Spleen (tissue), 11 donors: ENCODE measurements around the gene SPDYA. TPM values are rescaled to one million over a fixed set of nuclear protein-coding genes. Genes with fewer than 3 reads are reported as not detected.

Experiments used
- DNase-seq: peaks from one replicate; pipeline ENCODE4 v3.0.0-alpha.2; 2020
- H3K27ac ChIP-seq, 8 donors: fragments of 200-600 bp; sonication (generic) in 7 of 8; 1 replicate in 4 of 8; 2 replicates in 4 of 8; pipeline versions ENCODE4 v1.5.0 to v1.8.0; 2016 to 2021; ENCODE audit warnings: inconsistent platforms in 4 of 8, mild to moderate bottlenecking in 4 of 8, moderate library complexity in 1 of 8
- H3K27me3 ChIP-seq, 7 donors: fragments of 200-600 bp; sonication (generic) in 6 of 7; replicated peaks in 1 of 7; 1 replicate in 4 of 7; 2 replicates in 3 of 7; pipeline versions ENCODE4 v1.5.0 to v1.8.0; 2016 to 2021; ENCODE audit warnings: inconsistent platforms in 3 of 7, mild to moderate bottlenecking in 1 of 7
- H3K36me3 ChIP-seq, 6 donors: fragments of 200-600 bp; sonication (generic) in 5 of 6; 1 replicate in 4 of 6; 2 replicates in 2 of 6; pipeline versions ENCODE4 v1.5.0 to v1.8.0; 2016 to 2021; ENCODE audit warnings: inconsistent platforms in 2 of 6
- H3K4me1 ChIP-seq, 6 donors: fragments of 200-600 bp; sonication (generic) in 5 of 6; 1 replicate in 3 of 6; 2 replicates in 3 of 6; pipeline versions ENCODE4 v1.5.0 to v1.8.0; 2016 to 2021; ENCODE audit warnings: inconsistent platforms in 3 of 6
- H3K4me3 ChIP-seq, 8 donors: fragments of 200-600 bp; sonication (generic) in 7 of 8; 1 replicate in 4 of 8; 2 replicates in 4 of 8; pipeline versions ENCODE4 v1.5.0 to v1.8.0; 2016 to 2021; ENCODE audit warnings: inconsistent platforms in 4 of 8, mild to moderate bottlenecking in 4 of 8, moderate library complexity in 2 of 8
- H3K9me3 ChIP-seq, 8 donors: fragments of 200-600 bp; sonication (generic) in 7 of 8; 1 replicate in 4 of 8; 2 replicates in 4 of 8; pipeline versions ENCODE4 v1.5.0 to v1.8.0; 2016 to 2021; ENCODE audit warnings: inconsistent platforms in 4 of 8
- POLR2A ChIP-seq, 3 donors: fragments of 450-650 bp; IDR thresholded peaks; one replicate each; pipeline ENCODE4 v1.5.1; 2017; ENCODE audit warnings: antibody characterized with exemption in 3 of 3, mild to moderate bottlenecking in 1 of 3
- POLR2AphosphoS5 ChIP-seq, 3 donors: sonication (generic); formaldehyde crosslinking; IDR thresholded peaks; one replicate each; pipeline ENCODE4 v1.5.1; 2017; ENCODE audit warnings: antibody characterized with exemption in 3 of 3
- WGBS, 5 donors: extraction: QIAGEN DNeasy Blood & Tissue Kit in 3 of 5; methylation state at CpG; one replicate each; pipeline versions ENCODE4 v1.1.5 to v1.1.7; 2013 to 2018; 5-methylcytosine and 5-hydroxymethylcytosine counted together
- intact Hi-C: fragments of 100-400 bp; cut with DNase I; formaldehyde crosslinking; loops from one replicate; pipeline ENCODE4 v1.15.0; 2023; ENCODE audit warnings: low total_unique reads
- polyA plus RNA-seq, 3 donors: library from polyadenylated mRNA; stranded (reverse); fragments of 200-250 nt; gene quantifications; one replicate each; pipeline ENCODE4 v1.2.1, GENCODE V29; 2013
- total RNA-seq, 7 donors: library from RNA; depleted of rRNA in 3 of 7; stranded (reverse); fragments of >200 nt in 3 of 7; fragmentation: NEBNext Ultra II Directional in 4 of 7; extraction: Animal tissue kit (Norgen Biotek cat#: 25700) in 4 of 7; gene quantifications; one replicate each; pipeline versions ENCODE4 v1.1.0 to v1.2.1, GENCODE V29; 2016 to 2021
- TF ChIP-seq, protein P1 (sequence below), 11 experiments: fragments of 200-600 bp in 7 of 11; fragments of 450-650 bp in 4 of 11; sonication (generic) in 4 of 11; IDR thresholded peaks in 8 of 11; conservative IDR thresholded peaks in 3 of 11; 1 replicate in 7 of 11; 2 replicates in 4 of 11; pipeline versions ENCODE4 v1.4.0 to v1.8.0; 2016 to 2021; ENCODE audit warnings: antibody characterized with exemption in 11 of 11, inconsistent platforms in 4 of 11, mild to moderate bottlenecking in 1 of 11
- donor health status: healthy with polysubstance abuse.
- donor health status: DM: no; HTN: no; CAD: no; lungs with moderate emphysema.
- donor health status: DM: no; HTN: no; CAD: no.
- donor health status: Bipolar disorder and iron deficiency.
- donor health status: healthy.
- donor health status: DM: no; HTN: no; CAD: no.
- donor health status: DM: yes; HTN: yes; CAD: no.

SPDYA gene
- total and polyA plus RNA-seq, 10 donors, result 0.06 to 2.8 (median 1.0) TPM

DNA sequence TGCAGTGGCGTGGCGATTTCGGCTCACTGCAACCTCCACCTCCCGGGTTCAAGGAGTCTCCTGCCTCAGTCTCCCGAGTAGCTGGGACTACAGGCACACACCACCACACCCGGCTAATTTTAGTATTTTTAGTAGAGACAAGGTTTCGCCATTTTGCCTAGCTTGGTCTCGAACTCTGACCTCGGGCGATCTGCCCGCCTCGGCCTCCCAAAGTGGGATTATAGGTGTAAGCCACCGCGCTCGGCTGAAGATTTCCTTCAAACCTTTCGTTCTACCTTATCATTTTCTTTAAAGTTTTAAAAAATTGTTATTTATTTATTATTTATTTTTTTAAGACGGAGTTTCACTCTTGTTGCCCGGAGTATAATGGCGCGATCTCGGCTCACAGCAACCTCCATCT lies 82.9 kb downstream of the SPDYA start:
- Histone ChIP-seq H3K27me3 (no peaks in the 10 kb centered on the region), H3K36me3 (no peaks in the 10 kb centered on the region), H3K4me3 (peak overlapping the region in 1 of 8 donors; percentile 99), H3K4me1 (peaks cover 27 to 39% (median 34%) of the 10 kb centered on the region in 6 donors), H3K27ac (no peak overlapping the region), H3K9me3 (no peaks in the 10 kb centered on the region)
- intact Hi-C loops, result no loop called here
- TF ChIP-seq, protein P1, sequence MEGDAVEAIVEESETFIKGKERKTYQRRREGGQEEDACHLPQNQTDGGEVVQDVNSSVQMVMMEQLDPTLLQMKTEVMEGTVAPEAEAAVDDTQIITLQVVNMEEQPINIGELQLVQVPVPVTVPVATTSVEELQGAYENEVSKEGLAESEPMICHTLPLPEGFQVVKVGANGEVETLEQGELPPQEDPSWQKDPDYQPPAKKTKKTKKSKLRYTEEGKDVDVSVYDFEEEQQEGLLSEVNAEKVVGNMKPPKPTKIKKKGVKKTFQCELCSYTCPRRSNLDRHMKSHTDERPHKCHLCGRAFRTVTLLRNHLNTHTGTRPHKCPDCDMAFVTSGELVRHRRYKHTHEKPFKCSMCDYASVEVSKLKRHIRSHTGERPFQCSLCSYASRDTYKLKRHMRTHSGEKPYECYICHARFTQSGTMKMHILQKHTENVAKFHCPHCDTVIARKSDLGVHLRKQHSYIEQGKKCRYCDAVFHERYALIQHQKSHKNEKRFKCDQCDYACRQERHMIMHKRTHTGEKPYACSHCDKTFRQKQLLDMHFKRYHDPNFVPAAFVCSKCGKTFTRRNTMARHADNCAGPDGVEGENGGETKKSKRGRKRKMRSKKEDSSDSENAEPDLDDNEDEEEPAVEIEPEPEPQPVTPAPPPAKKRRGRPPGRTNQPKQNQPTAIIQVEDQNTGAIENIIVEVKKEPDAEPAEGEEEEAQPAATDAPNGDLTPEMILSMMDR (IDR thresholded peaks at IDR 0.05 in 8 of 11, conservative IDR thresholded peaks at IDR 0.05 in 3 of 11), result no peak
- no peak for TF ChIP-seq POLR2A (IDR thresholded peaks at IDR 0.05)
- no peak for TF ChIP-seq POLR2AphosphoS5 (IDR thresholded peaks at IDR 0.05)
- WGBS, 5 donors, result 90 to 97% (median 96%) methylated on average over 21 of the region's 21 CpGs
- no peak for DNase-seq

DNA sequence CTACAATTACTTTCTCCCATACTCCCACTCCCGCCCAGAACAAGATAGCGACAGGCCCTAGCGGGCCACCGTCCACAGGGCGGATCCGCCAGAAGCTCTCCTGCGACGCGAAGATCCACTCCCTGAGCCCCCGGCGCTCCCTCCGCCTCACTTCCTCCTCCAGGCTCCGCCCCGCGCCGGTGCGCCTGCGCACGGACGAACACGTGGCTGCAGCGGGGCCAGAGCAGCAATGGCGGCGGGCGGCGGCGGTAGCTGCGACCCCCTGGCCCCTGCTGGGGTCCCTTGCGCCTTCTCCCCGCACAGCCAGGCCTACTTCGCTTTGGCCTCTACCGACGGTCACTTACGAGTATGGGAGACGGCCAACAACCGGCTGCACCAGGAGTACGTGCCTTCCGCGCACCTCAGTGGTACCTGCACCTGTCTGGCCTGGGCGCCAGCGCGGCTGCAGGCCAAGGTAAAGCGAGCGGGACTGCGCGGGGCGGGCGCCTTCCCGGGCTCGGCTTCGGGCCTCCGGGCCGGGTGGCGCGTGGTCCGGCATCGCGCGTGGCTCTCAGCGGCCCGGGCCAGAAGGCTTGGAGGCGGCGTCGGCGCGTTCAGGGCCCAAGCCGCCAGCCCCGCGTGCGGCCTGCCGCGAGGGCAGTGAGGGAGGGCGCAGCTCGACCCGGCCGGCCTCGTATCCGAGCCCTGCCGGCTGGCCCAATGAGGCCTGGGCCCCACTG lies 84.0 kb downstream of the SPDYA start, which contains the start of gene WDR43:
WDR43 (plus strand) TSS at position 198 of the 719 bp plus-strand sequence; CDS start at position 230, 32 bp downstream.
- DNase-seq, result peak; percentile 100
- H3K4me3 ChIP-seq, result peak within 1 kb of the TSS; percentile 99 to 100 (median 100)
- H3K9me3 ChIP-seq, result no peaks in the 10 kb centered on the region
- intact Hi-C loops, result no loop called here
- H3K4me1 ChIP-seq, result peaks cover 31 to 47% (median 44%) of the 10 kb centered on the region in 6 donors
- H3K27me3 ChIP-seq, result no peaks in the 10 kb centered on the region
- peak within 1 kb of the TSS; percentile 72 to 89 (median 83) for H3K27ac ChIP-seq
- TF ChIP-seq POLR2AphosphoS5 (IDR thresholded peaks at IDR 0.05) (peak; percentile 95 to 99 (median 96)), POLR2A (IDR thresholded peaks at IDR 0.05) (peak in 2 of 3 donors; percentile 61 to 88)
- TF ChIP-seq, protein P1 (IDR thresholded peaks at IDR 0.05 in 8 of 11, conservative IDR thresholded peaks at IDR 0.05 in 3 of 11), result peak in 2 of 11 experiments; percentile 15 to 23
- 0 to 1% (median 1%) methylated on average over 21 to 79 of the region's 79 CpGs for WGBS, 5 donors
- no peaks in the 10 kb centered on the region for H3K36me3 ChIP-seq

DNA sequence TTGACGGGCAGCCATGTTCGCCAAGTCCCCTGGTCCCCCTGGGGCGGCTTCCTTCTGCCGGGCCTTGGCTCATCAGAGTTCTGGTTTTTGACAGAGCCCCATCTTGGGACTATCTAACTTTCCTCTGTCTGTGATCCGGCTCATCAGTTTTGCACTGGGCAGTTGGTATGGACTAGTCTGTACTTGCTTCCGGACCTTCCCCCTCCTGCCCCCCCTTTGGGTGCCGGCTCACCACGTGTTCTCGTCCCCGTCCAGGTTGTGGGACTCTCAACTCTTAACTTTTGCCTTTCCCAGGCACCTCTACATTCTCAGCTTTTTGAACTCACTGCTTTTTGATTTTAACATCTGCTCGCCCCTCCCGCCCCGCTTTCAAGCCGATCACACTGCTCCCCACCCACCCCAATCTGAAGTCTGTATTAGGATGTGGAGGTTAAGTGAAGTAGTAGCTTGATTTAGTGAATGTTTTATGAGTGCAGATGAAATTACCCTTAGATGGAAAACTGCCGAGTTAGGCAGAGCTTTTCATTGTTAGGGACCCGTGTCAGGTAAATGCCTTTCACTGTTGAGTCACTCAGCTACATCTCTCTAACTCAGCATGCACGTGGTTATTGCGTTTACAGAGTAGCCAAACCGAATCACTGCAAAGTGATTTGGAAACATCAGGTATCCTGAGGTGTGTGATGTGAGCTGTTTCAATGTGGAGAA lies 84.7 kb downstream of the SPDYA start:
- intact Hi-C loops, result no loop called here
- Histone ChIP-seq H3K4me1 (peaks cover 31 to 53% (median 45%) of the 10 kb centered on the region in 6 donors), H3K36me3 (no peaks in the 10 kb centered on the region), H3K27ac (peak overlapping the region; percentile 72 to 89 (median 83)), H3K9me3 (no peaks in the 10 kb centered on the region), H3K4me3 (peak overlapping the region; percentile 99 to 100 (median 100)), H3K27me3 (no peaks in the 10 kb centered on the region)
- WGBS, 5 donors, result 0 to 1% (median 1%) methylated on average over 17 to 19 of the region's 19 CpGs
- TF ChIP-seq, protein P1 (IDR thresholded peaks at IDR 0.05 in 8 of 11, conservative IDR thresholded peaks at IDR 0.05 in 3 of 11), result no peak
- TF ChIP-seq POLR2AphosphoS5 (IDR thresholded peaks at IDR 0.05) (no peak), POLR2A (IDR thresholded peaks at IDR 0.05) (no peak)
- no peak for DNase-seq

DNA sequence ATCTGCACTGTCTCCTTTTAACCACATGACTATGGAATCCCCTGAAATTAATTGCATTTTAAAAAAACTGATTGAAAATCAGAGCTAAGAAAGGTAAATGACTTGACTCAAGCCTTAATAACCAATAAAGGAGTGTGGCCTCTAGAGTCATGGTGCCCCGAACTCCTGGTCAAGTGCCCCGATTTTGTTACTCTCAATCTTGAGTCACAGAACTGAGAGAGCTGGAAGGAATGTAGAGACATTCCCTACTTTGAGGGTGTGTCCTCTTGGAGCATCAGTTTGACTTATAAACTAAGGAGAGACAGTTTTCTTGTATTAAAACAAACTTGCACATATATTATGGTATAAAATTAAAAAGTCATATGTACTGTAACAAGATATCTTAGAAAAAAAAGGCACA lies 86.3 kb downstream of the SPDYA start:
- peaks cover 0 to 6% (median under 1%) of the 10 kb centered on the region in 6 donors for H3K36me3 ChIP-seq
- DNase-seq, result no peak
- intact Hi-C loops, result no loop called here
- TF ChIP-seq POLR2AphosphoS5 (IDR thresholded peaks at IDR 0.05) (no peak), POLR2A (IDR thresholded peaks at IDR 0.05) (no peak)
- TF ChIP-seq, protein P1 (IDR thresholded peaks at IDR 0.05 in 8 of 11, conservative IDR thresholded peaks at IDR 0.05 in 3 of 11), result no peak
- WGBS, 5 donors, result 26 to 83% (median 46%) methylated on average over 2 of the region's 2 CpGs
- H3K9me3 ChIP-seq, result no peaks in the 10 kb centered on the region
- no peaks in the 10 kb centered on the region for H3K27me3 ChIP-seq
- no peak overlapping the region for H3K27ac ChIP-seq
- H3K4me3 ChIP-seq, result no peak overlapping the region
- peaks cover 31 to 69% (median 50%) of the 10 kb centered on the region in 6 donors for H3K4me1 ChIP-seq
